ENCODE data around the gene MTCL1.

Gene MTCL1

GRCh38 chr18:8816220-8816619 lies 110.9 kb downstream of the MTCL1 start:
- Histone ChIP-seq H3K36me3 (ENCODE audit: control insufficient read depth, insufficient read depth, low read length) (peaks cover 86% of the 10 kb centered on the region), H3K4me1 (ENCODE audit: control insufficient read depth, insufficient read depth, low read length) (no peaks in the 10 kb centered on the region), H3K4me3 (ENCODE audit: low read depth, low read length) (no peak overlapping the region), H3K9me3 (ENCODE audit: control insufficient read depth, insufficient read depth, low read length) (no peaks in the 10 kb centered on the region), H3K27ac (ENCODE audit: low read depth, low read length) (no peak overlapping the region), H3K27me3 (ENCODE audit: control insufficient read depth, insufficient read depth, low read length) (no peaks in the 10 kb centered on the region), H3K9ac (ENCODE audit: low read depth, low read length) (no peak overlapping the region)

DNA sequence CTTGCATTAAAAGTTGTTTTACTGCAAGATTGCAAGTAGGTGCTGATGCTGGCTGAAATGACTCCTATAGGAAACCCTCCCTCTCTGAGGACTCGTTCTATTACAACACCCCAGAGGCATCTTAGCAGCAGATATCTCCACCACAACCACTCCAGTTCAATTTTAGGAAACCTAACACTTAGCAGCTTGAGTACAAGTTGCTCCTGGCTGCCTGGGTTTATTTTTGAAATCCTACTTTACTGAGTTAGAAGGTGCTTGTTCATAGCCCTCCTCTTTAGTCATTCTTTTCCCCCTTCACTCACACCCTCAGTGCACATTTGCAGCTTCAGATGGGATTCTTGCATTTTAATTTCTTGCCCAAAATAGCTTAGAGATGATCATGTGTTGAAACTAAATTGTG lies 111.5 kb downstream of the MTCL1 start:
- no peaks in the 10 kb centered on the region for H3K4me1 ChIP-seq (ENCODE audit: control insufficient read depth, insufficient read depth, low read length)
- no peaks in the 10 kb centered on the region for H3K27me3 ChIP-seq (ENCODE audit: control insufficient read depth, insufficient read depth, low read length)
- H3K4me3 ChIP-seq (ENCODE audit: low read depth, low read length): no peak overlapping the region
- no peak overlapping the region for H3K9ac ChIP-seq (ENCODE audit: low read depth, low read length)
- H3K36me3 ChIP-seq (ENCODE audit: control insufficient read depth, insufficient read depth, low read length): peaks cover 86% of the 10 kb centered on the region
- no peaks in the 10 kb centered on the region for H3K9me3 ChIP-seq (ENCODE audit: control insufficient read depth, insufficient read depth, low read length)
- H3K27ac ChIP-seq (ENCODE audit: low read depth, low read length): no peak overlapping the region

DNA sequence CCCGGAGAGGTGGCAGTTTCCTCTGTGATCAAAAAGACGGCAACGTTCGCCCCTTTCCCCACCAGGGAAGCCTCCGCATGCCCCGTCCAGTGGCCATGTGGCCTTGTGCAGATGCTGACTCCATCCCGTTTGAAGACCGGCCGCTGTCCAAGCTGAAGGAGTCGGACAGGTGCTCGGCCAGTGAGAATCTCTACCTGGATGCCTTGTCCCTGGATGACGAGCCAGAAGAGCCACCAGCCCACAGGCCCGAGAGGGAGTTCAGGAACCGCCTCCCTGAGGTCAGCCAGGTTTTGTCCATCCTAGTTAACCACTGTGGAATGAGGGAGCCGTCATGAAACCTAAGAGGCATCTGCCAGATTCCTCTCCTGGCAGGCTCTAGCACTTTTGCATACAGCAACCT lies 113.6 kb downstream of the MTCL1 start:
- no peaks in the 10 kb centered on the region for H3K27me3 ChIP-seq (ENCODE audit: control insufficient read depth, insufficient read depth, low read length)
- H3K27ac ChIP-seq (ENCODE audit: low read depth, low read length): no peak overlapping the region
- H3K4me1 ChIP-seq (ENCODE audit: control insufficient read depth, insufficient read depth, low read length): no peaks in the 10 kb centered on the region
- H3K36me3 ChIP-seq (ENCODE audit: control insufficient read depth, insufficient read depth, low read length): peaks cover 86% of the 10 kb centered on the region
- H3K4me3 ChIP-seq (ENCODE audit: low read depth, low read length): no peak overlapping the region
- H3K9me3 ChIP-seq (ENCODE audit: control insufficient read depth, insufficient read depth, low read length): no peaks in the 10 kb centered on the region
- no peak overlapping the region for H3K9ac ChIP-seq (ENCODE audit: low read depth, low read length)

DNA sequence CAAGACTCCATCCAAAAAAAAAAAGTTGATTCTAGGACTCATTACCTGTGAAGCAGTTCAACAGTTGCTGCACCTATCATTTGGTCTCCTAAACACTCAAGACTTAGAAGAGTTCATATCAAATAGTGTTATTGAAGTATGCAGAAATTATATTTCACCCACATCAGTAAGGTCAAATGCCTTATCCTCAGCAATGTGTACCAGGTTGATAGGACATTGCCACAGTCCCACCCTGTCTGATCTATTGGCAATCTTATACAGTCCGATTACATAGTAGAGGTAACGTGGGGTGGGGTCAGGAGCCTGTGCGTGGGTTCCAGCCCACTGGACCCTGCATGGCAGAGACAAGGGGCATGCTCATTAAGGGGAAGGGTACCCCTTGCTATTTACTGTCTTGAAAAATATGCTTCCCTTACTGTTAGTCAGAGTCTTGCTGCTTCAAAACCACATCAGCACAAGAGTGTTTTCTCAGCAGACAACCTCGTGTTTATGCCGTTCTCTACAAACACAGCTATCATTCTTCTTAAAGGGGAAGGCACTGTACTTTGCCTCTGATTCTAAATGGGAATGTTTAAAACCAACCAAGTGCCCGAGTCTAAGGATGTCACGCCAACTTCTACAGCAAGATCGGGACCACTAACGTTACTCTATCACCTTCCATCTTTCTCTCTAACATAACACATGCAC lies 115.2 kb downstream of the MTCL1 start:
- Histone ChIP-seq H3K36me3 (ENCODE audit: control insufficient read depth, insufficient read depth, low read length) (peaks cover 92% of the 10 kb centered on the region), H3K9ac (ENCODE audit: low read depth, low read length) (no peak overlapping the region), H3K27me3 (ENCODE audit: control insufficient read depth, insufficient read depth, low read length) (no peaks in the 10 kb centered on the region), H3K4me1 (ENCODE audit: control insufficient read depth, insufficient read depth, low read length) (no peaks in the 10 kb centered on the region), H3K9me3 (ENCODE audit: control insufficient read depth, insufficient read depth, low read length) (no peaks in the 10 kb centered on the region), H3K4me3 (ENCODE audit: low read depth, low read length) (no peak overlapping the region), H3K27ac (ENCODE audit: low read depth, low read length) (no peak overlapping the region)

GRCh38 chr18:8821083-8821465 lies 115.7 kb downstream of the MTCL1 start:
- Histone ChIP-seq H3K27me3 (ENCODE audit: control insufficient read depth, insufficient read depth, low read length) (no peaks in the 10 kb centered on the region), H3K4me3 (ENCODE audit: low read depth, low read length) (no peak overlapping the region), H3K36me3 (ENCODE audit: control insufficient read depth, insufficient read depth, low read length) (peaks cover 90% of the 10 kb centered on the region), H3K9me3 (ENCODE audit: control insufficient read depth, insufficient read depth, low read length) (no peaks in the 10 kb centered on the region), H3K4me1 (ENCODE audit: control insufficient read depth, insufficient read depth, low read length) (no peaks in the 10 kb centered on the region), H3K9ac (ENCODE audit: low read depth, low read length) (no peak overlapping the region), H3K27ac (ENCODE audit: low read depth, low read length) (no peak overlapping the region)

DNA sequence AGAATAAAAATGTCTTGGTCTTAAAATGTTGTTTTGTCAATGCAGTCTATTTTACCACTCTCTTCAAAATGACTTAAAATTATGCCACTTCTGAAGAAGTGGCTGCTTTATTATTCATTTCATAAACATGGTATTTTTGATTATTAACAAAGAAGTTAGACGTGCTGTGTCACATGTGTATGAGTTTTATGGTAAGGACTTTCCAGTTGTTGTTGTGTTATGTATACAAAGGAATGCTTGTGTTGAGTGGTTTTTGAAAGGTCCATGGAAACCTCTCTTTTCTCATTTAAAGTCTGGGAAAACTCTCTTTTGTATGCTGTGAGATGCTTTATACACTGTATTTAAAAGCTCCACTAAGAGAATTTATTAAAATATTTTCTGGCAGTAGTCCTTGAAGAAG lies 116.2 kb downstream of the MTCL1 start:
- Histone ChIP-seq H3K27ac (ENCODE audit: low read depth, low read length) (no peak overlapping the region), H3K4me3 (ENCODE audit: low read depth, low read length) (no peak overlapping the region), H3K36me3 (ENCODE audit: control insufficient read depth, insufficient read depth, low read length) (peaks cover 90% of the 10 kb centered on the region), H3K27me3 (ENCODE audit: control insufficient read depth, insufficient read depth, low read length) (no peaks in the 10 kb centered on the region), H3K4me1 (ENCODE audit: control insufficient read depth, insufficient read depth, low read length) (no peaks in the 10 kb centered on the region), H3K9me3 (ENCODE audit: control insufficient read depth, insufficient read depth, low read length) (no peaks in the 10 kb centered on the region), H3K9ac (ENCODE audit: low read depth, low read length) (no peak overlapping the region)

- H3K4me3 ChIP-seq (ENCODE audit: low read depth, low read length): no peak overlapping the region
- H3K9me3 ChIP-seq (ENCODE audit: control insufficient read depth, insufficient read depth, low read length): no peaks in the 10 kb centered on the region
- H3K9ac ChIP-seq (ENCODE audit: low read depth, low read length): no peak overlapping the region
- no peaks in the 10 kb centered on the region for H3K27me3 ChIP-seq (ENCODE audit: control insufficient read depth, insufficient read depth, low read length)
- peaks cover 90% of the 10 kb centered on the region for H3K36me3 ChIP-seq (ENCODE audit: control insufficient read depth, insufficient read depth, low read length)
- H3K27ac ChIP-seq (ENCODE audit: low read depth, low read length): no peak overlapping the region
- H3K4me1 ChIP-seq (ENCODE audit: control insufficient read depth, insufficient read depth, low read length): 0 out of 2 replicates have a peak, but pooled peaks cover 2% of the 10 kb centered on the region
Observed at GRCh38 chr18:8822643-8823042, 117.3 kb downstream of the MTCL1 start.

DNA sequence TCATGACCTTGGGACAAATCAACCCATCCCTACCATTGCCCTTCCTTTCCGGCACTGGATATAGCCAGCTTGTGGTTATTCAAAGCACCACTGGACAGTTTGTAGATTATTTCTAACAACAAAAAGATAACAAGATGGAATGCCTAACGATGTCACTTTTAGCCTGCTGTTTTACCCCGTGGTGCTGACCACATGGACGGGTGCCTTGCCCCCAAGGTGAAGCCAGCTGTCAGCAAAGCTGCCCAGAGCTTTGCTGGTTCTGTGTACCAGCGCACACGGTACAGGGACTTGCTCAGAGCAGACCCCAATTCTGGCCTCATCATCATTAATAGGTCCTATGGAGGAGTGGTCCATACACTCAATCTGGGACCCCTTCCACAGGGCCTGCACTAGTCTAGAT lies 118.2 kb downstream of the MTCL1 start:
- Histone ChIP-seq H3K4me1 (ENCODE audit: control insufficient read depth, insufficient read depth, low read length) (peaks cover 7% of the 10 kb centered on the region; the same call in 1 of the 2 replicates), H3K36me3 (ENCODE audit: control insufficient read depth, insufficient read depth, low read length) (peaks cover 81% of the 10 kb centered on the region), H3K4me3 (ENCODE audit: low read depth, low read length) (no peak overlapping the region)

GRCh38 chr18:8824846-8825245 lies 119.5 kb downstream of the MTCL1 start:
- Histone ChIP-seq H3K27me3 (ENCODE audit: control insufficient read depth, insufficient read depth, low read length) (no peaks in the 10 kb centered on the region), H3K4me3 (ENCODE audit: low read depth, low read length) (no peak overlapping the region), H3K9me3 (ENCODE audit: control insufficient read depth, insufficient read depth, low read length) (no peaks in the 10 kb centered on the region), H3K9ac (ENCODE audit: low read depth, low read length) (no peak overlapping the region), H3K4me1 (ENCODE audit: control insufficient read depth, insufficient read depth, low read length) (peaks cover 7% of the 10 kb centered on the region; the same call in 1 of the 2 replicates), H3K27ac (ENCODE audit: low read depth, low read length) (no peak overlapping the region), H3K36me3 (ENCODE audit: control insufficient read depth, insufficient read depth, low read length) (peaks cover 68% of the 10 kb centered on the region)

More for the DNA sequence above, 118.2 kb downstream of the MTCL1 start:
- no peak overlapping the region for H3K9ac ChIP-seq (ENCODE audit: low read depth, low read length)
- no peak overlapping the region for H3K27ac ChIP-seq (ENCODE audit: low read depth, low read length)
- H3K9me3 ChIP-seq (ENCODE audit: control insufficient read depth, insufficient read depth, low read length): no peaks in the 10 kb centered on the region
- H3K27me3 ChIP-seq (ENCODE audit: control insufficient read depth, insufficient read depth, low read length): no peaks in the 10 kb centered on the region

- Histone ChIP-seq H3K27me3 (ENCODE audit: control insufficient read depth, insufficient read depth, low read length) (no peaks in the 10 kb centered on the region), H3K9me3 (ENCODE audit: control insufficient read depth, insufficient read depth, low read length) (no peaks in the 10 kb centered on the region), H3K4me3 (ENCODE audit: low read depth, low read length) (no peak overlapping the region), H3K4me1 (ENCODE audit: control insufficient read depth, insufficient read depth, low read length) (peaks cover 7% of the 10 kb centered on the region; the same call in 1 of the 2 replicates), H3K9ac (ENCODE audit: low read depth, low read length) (no peak overlapping the region), H3K36me3 (ENCODE audit: control insufficient read depth, insufficient read depth, low read length) (peaks cover 67% of the 10 kb centered on the region), H3K27ac (ENCODE audit: low read depth, low read length) (no peak overlapping the region)
Observed at GRCh38 chr18:8825273-8825672, 119.9 kb downstream of the MTCL1 start.

DNA sequence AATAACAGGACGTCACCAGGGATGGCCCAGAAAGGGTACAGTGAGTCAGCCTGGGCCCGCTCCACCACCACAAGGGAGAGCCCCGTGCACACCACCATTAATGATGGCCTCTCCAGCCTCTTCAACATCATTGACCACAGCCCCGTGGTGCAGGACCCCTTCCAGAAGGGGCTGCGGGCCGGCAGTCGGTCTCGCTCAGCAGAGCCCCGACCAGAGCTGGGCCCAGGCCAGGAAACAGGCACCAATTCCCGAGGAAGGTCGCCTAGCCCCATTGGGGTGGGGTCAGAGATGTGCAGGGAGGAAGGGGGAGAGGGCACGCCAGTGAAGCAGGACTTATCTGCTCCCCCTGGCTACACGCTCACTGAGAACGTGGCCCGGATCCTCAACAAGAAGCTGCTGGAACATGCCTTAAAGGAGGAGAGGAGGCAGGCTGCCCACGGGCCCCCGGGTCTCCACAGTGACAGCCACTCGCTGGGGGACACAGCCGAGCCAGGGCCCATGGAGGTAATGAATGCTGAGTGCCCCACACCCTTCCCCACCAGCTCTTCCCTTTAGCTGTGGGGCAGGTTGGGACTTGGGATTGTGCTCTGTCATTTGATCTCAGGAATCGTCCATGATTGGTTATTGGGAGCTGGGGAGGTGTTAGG lies 120.5 kb downstream of the MTCL1 start:
- H3K9ac ChIP-seq (ENCODE audit: low read depth, low read length): no peak overlapping the region
- H3K9me3 ChIP-seq (ENCODE audit: control insufficient read depth, insufficient read depth, low read length): no peaks in the 10 kb centered on the region
- peaks cover 7% of the 10 kb centered on the region; the same call in 1 of the 2 replicates for H3K4me1 ChIP-seq (ENCODE audit: control insufficient read depth, insufficient read depth, low read length)
- H3K27ac ChIP-seq (ENCODE audit: low read depth, low read length): no peak overlapping the region
- H3K36me3 ChIP-seq (ENCODE audit: control insufficient read depth, insufficient read depth, low read length): peaks cover 61% of the 10 kb centered on the region
- H3K4me3 ChIP-seq (ENCODE audit: low read depth, low read length): no peak overlapping the region
- H3K27me3 ChIP-seq (ENCODE audit: control insufficient read depth, insufficient read depth, low read length): no peaks in the 10 kb centered on the region
